ENCODE results near the gene REC8. TPM values are rescaled to one million over a fixed set of nuclear protein-coding genes. Genes with fewer than 3 reads are reported as not detected.

Gene REC8
- total and polyA plus RNA-seq, 2 of the 13 experiments (the other 11 are each of a cell fraction or from before 2014, with no cell fraction given) = 3.4 to 14.7 TPM

DNA sequence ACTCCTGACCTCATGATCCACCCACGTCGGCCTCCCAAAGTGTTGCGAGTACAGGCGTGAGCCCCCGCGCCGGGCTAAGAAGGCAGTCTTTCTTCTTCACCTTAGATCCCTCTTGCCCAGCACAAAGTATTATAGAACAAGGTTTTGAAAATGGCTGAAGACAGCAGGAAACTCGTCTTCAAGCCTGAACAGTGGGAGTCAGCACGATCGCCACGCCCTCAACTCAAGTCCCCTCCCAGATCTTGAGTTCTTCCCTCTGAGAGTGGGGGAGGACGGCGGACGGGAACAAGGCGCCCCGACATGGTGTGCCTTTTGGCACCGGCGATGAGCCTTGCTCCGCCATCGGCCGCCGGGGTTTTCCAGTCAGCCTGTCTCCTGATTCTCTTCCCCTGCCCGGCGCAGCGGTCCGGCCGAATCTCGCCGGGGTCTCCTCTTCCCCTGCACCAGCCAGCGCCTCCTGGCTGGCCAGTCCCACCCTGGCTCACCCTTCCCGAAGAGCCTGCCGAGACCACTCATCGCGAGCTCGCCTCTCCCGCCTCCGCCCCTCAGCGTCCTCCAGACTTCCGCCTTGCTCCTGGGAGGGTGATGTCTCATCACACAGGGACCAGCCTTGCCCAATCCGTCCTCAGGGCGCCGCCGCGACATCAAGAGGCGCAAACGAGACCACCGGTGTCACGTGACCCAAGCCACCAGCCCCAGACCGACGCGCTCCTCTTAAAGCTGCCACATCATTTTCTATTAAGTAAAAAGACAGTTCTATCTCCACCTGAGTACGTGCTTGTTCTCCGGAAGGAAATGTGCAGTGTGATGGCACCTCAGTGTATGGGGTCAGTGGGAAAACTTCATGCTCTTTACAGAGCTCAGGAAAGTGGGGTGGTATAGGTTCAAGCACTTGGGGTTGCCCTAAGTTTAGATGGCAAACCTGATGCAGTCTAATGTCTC lies 41.3 kb downstream of the REC8 start, which contains the start of gene CHMP4A (continued):
- peak; percentile 92; the same call in 1 of the 2 replicates for TF ChIP-seq ZSCAN20 (CRISPR knock-in tag; IDR thresholded peaks at IDR 0.05; ENCODE audit: borderline replicate concordance)
- no peak for TF ChIP-seq JUNB (CRISPR knock-in tag; IDR thresholded peaks at IDR 0.05; ENCODE audit: borderline replicate concordance)
- peak; percentile 91 for TF ChIP-seq ZBTB20 (CRISPR knock-in tag; IDR thresholded peaks at IDR 0.05; ENCODE audit: borderline replicate concordance, low read depth)
- TF ChIP-seq TCF7 (IDR thresholded peaks at IDR 0.05; ENCODE audit: low read depth) = peak; percentile 15; the same call in 1 of the 2 replicates
- TF ChIP-seq PHF5A (CRISPR knock-in tag; IDR thresholded peaks at IDR 0.05; ENCODE audit: low read depth, unreplicated experiment) = peak; percentile 95
- peak; percentile 98 for TF ChIP-seq DMAP1 (CRISPR knock-in tag; IDR thresholded peaks at IDR 0.05)
- TF ChIP-seq MED8 (CRISPR knock-in tag; IDR thresholded peaks at IDR 0.05; ENCODE audit: insufficient replicate concordance) = peak; percentile 88
- TF ChIP-seq KDM3A (CRISPR knock-in tag; IDR thresholded peaks at IDR 0.05; ENCODE audit: low read depth) = peak; percentile 96; the same call in 1 of the 2 replicates
- TF ChIP-seq TMF1 (CRISPR knock-in tag; IDR thresholded peaks at IDR 0.05; ENCODE audit: low read depth) = peak; percentile 61; the same call in 1 of the 2 replicates
- peak; percentile 96 for TF ChIP-seq SRSF1 (optimal IDR thresholded peaks at IDR 0.05; ENCODE audit: low read depth, low read length)
- TF ChIP-seq ZSCAN22 (CRISPR knock-in tag; IDR thresholded peaks at IDR 0.05) = 0 out of 2 replicates have a peak, but pooled peaks have one; percentile 38
- TF ChIP-seq HHEX (CRISPR knock-in tag; IDR thresholded peaks at IDR 0.05) = peak; percentile 58; the same call in 1 of the 2 replicates
- TF ChIP-seq, protein P1, sequence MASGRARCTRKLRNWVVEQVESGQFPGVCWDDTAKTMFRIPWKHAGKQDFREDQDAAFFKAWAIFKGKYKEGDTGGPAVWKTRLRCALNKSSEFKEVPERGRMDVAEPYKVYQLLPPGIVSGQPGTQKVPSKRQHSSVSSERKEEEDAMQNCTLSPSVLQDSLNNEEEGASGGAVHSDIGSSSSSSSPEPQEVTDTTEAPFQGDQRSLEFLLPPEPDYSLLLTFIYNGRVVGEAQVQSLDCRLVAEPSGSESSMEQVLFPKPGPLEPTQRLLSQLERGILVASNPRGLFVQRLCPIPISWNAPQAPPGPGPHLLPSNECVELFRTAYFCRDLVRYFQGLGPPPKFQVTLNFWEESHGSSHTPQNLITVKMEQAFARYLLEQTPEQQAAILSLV (CRISPR knock-in tag; IDR thresholded peaks at IDR 0.05; ENCODE audit: borderline replicate concordance) = peak; percentile 94
- no peak for TF ChIP-seq ZNF644 (CRISPR knock-in tag; IDR thresholded peaks at IDR 0.05; ENCODE audit: low read depth)
- TF ChIP-seq ZNF468 (CRISPR knock-in tag; IDR thresholded peaks at IDR 0.05) = no peak; the same call in 1 of the 2 replicates
- TF ChIP-seq, protein P2, sequence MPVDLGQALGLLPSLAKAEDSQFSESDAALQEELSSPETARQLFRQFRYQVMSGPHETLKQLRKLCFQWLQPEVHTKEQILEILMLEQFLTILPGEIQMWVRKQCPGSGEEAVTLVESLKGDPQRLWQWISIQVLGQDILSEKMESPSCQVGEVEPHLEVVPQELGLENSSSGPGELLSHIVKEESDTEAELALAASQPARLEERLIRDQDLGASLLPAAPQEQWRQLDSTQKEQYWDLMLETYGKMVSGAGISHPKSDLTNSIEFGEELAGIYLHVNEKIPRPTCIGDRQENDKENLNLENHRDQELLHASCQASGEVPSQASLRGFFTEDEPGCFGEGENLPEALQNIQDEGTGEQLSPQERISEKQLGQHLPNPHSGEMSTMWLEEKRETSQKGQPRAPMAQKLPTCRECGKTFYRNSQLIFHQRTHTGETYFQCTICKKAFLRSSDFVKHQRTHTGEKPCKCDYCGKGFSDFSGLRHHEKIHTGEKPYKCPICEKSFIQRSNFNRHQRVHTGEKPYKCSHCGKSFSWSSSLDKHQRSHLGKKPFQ (CRISPR knock-in tag; IDR thresholded peaks at IDR 0.05; ENCODE audit: insufficient replicate concordance) = peak; percentile 7
- 0 out of 2 replicates have a peak, but pooled peaks have one; percentile 39 for TF ChIP-seq PPARG (CRISPR knock-in tag; conservative IDR thresholded peaks at IDR 0.05)
- TF ChIP-seq, protein P3, sequence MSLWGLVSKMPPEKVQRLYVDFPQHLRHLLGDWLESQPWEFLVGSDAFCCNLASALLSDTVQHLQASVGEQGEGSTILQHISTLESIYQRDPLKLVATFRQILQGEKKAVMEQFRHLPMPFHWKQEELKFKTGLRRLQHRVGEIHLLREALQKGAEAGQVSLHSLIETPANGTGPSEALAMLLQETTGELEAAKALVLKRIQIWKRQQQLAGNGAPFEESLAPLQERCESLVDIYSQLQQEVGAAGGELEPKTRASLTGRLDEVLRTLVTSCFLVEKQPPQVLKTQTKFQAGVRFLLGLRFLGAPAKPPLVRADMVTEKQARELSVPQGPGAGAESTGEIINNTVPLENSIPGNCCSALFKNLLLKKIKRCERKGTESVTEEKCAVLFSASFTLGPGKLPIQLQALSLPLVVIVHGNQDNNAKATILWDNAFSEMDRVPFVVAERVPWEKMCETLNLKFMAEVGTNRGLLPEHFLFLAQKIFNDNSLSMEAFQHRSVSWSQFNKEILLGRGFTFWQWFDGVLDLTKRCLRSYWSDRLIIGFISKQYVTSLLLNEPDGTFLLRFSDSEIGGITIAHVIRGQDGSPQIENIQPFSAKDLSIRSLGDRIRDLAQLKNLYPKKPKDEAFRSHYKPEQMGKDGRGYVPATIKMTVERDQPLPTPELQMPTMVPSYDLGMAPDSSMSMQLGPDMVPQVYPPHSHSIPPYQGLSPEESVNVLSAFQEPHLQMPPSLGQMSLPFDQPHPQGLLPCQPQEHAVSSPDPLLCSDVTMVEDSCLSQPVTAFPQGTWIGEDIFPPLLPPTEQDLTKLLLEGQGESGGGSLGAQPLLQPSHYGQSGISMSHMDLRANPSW (CRISPR knock-in tag; IDR thresholded peaks at IDR 0.05; ENCODE audit: borderline replicate concordance) = no peak; the same call in none of the 2 replicates
- peak; percentile 67 for TF ChIP-seq GZF1 (CRISPR knock-in tag; IDR thresholded peaks at IDR 0.05)
- peak; percentile 78; the same call in 1 of the 2 replicates for TF ChIP-seq REL (CRISPR knock-in tag; conservative IDR thresholded peaks at IDR 0.05)
- TF ChIP-seq, protein P4, sequence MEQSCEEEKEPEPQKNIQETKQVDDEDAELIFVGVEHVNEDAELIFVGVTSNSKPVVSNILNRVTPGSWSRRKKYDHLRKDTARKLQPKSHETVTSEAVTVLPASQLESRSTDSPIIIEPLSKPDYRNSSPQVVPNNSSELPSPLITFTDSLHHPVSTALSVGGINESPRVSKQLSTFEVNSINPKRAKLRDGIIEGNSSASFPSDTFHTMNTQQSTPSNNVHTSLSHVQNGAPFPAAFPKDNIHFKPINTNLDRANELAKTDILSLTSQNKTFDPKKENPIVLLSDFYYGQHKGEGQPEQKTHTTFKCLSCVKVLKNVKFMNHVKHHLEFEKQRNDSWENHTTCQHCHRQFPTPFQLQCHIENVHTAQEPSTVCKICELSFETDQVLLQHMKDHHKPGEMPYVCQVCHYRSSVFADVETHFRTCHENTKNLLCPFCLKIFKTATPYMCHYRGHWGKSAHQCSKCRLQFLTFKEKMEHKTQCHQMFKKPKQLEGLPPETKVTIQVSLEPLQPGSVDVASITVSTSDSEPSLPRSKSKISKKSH (CRISPR knock-in tag; IDR thresholded peaks at IDR 0.05; ENCODE audit: borderline replicate concordance) = peak; percentile 99
- peak; percentile 48; the same call in 1 of the 2 replicates for TF ChIP-seq DPF2 (CRISPR knock-in tag; IDR thresholded peaks at IDR 0.05; ENCODE audit: borderline replicate concordance, low read depth)

Data from HepG2 (cell line).